GM12801 (cell line): ENCODE measurements around the gene DCDC2.

Experiments
- TF ChIP-seq, protein P1 (sequence below): IDR thresholded peaks from one replicate; pipeline ENCODE4 v1.5.1; 2011; ENCODE audit warnings: control low read depth; ENCODE audit not compliant: insufficient read length; ENCODE audit errors: extremely low read depth

The DCDC2 gene

GRCh38 chr6:24323632-24324337, 34.1 kb downstream of the DCDC2 start:
- TF ChIP-seq, protein P1, sequence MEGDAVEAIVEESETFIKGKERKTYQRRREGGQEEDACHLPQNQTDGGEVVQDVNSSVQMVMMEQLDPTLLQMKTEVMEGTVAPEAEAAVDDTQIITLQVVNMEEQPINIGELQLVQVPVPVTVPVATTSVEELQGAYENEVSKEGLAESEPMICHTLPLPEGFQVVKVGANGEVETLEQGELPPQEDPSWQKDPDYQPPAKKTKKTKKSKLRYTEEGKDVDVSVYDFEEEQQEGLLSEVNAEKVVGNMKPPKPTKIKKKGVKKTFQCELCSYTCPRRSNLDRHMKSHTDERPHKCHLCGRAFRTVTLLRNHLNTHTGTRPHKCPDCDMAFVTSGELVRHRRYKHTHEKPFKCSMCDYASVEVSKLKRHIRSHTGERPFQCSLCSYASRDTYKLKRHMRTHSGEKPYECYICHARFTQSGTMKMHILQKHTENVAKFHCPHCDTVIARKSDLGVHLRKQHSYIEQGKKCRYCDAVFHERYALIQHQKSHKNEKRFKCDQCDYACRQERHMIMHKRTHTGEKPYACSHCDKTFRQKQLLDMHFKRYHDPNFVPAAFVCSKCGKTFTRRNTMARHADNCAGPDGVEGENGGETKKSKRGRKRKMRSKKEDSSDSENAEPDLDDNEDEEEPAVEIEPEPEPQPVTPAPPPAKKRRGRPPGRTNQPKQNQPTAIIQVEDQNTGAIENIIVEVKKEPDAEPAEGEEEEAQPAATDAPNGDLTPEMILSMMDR, result no peak

GRCh38 chr6:24322924-24323323, 34.9 kb downstream of the DCDC2 start:
- TF ChIP-seq, protein P1, result no peak

GRCh38 chr6:24321538-24322162, 36.2 kb downstream of the DCDC2 start:
- TF ChIP-seq, protein P1, result no peak

DNA sequence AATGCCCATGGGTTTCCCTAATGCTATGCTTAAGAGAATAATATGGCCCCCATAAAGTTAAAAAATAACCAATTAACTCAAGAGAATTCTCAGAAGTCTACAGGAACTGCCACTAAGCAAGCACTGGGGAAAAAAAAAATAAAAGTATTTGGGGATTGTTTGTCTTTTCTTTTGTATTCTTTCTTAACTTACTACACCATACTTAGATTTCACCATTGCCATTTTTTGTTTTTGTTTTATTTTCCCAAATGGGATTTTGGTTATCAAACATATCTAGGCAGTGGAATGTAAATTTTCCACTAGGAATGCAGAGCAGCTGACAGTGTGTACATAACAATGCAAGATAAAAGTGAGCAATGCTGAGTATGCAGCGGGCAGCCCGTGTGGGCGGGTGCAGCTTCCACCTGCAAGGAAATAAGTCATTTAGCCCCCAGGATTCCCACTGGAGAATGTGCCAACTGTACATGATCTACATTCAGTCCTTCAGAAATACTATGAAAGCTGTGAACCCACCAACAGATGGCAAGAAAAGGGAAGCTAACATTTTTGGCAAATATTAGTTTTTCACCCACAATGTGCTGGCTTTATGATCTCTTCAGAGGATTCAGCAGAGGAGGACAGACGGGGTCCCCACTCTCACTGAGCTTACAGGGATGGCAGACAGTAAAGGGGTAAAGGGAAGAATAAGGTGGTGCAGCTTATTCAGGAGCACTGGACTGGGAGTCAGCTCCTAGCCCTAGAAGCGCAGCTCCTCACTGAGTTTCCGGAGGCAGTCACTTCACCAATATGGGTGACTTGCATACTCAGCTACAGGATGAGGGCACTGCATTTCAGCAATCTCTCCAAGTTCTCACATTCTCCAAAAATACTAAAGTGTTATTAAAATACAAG, 44.4 kb downstream of the DCDC2 start:
- TF ChIP-seq, protein P1, result no peak

DNA sequence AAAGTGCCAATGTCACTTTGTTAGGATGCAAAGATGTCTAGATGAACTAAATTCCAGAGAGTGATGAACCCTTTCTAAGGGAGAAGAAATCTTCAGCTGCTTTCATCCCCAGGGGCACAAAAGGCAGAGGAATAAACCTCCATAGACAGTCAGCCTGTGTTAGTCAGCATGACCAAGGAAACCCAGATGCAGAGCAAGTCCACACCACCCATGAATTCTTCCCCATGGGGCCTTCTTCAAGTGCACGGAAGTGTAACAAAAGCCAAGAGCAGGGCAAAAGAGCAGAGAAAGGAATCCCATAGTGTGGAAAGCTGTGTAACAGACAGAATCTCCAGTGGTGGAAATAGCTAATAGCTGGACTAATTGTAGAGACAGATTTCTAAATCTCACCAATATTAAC, 50.0 kb downstream of the DCDC2 start:
- TF ChIP-seq, protein P1, result no peak

GRCh38 chr6:24306936-24307335, 50.9 kb downstream of the DCDC2 start:
- TF ChIP-seq, protein P1, result no peak

DNA sequence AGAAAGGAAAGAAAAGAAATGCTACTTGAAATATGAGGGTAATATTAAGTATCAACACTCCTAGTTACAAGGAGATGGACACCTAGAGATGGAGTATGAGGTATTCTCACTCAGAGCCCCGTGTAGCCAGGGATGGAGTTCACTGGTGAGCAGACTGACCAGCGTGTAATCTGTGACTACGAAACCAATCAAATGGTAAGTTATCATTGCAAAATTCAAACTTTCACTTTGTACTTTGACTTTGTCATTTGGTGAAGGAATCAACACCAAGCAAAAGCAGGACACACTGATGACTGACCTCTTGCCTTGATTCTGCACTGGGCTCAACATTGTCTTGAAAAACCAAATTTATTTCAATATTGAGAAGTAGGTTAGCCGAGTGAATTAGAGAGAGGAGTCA, 51.8 kb downstream of the DCDC2 start:
- TF ChIP-seq, protein P1, result no peak
